ENCODE measurements around the gene ATP2B1. TPM values are rescaled to one million over a fixed set of nuclear protein-coding genes. Genes with fewer than 3 reads are reported as not detected.

Gene ATP2B1
- total RNA-seq, 1 donor from 2014 or later = 36.9 TPM

- DNase-seq (ENCODE audit: low spot score) = no peak
These were observed 46.8 kb downstream of the ATP2B1 start for GRCh38 chr12:89661706-89662330.

- DNase-seq (ENCODE audit: low spot score) = no peak
These were observed 50.9 kb downstream of the ATP2B1 start for GRCh38 chr12:89657739-89658138.

- DNase-seq (ENCODE audit: low spot score) = no peak
These were observed 51.6 kb downstream of the ATP2B1 start for GRCh38 chr12:89657066-89657465.

GRCh38 chr12:89655841-89656240, 52.8 kb downstream of the ATP2B1 start:
- DNase-seq (ENCODE audit: low spot score) = no peak

- DNase-seq (ENCODE audit: low spot score) = no peak
These were observed 57.4 kb downstream of the ATP2B1 start for GRCh38 chr12:89651192-89651591.

GRCh38 chr12:89650239-89650638, 58.4 kb downstream of the ATP2B1 start:
- no peak for DNase-seq (ENCODE audit: low spot score)

- DNase-seq (ENCODE audit: low spot score) = no peak
These were observed 58.8 kb downstream of the ATP2B1 start for GRCh38 chr12:89649820-89650219.

- DNase-seq (ENCODE audit: low spot score) = no peak
These were observed 59.5 kb downstream of the ATP2B1 start for GRCh38 chr12:89649139-89649538.

- DNase-seq (ENCODE audit: low spot score) = no peak
These were observed 60.3 kb downstream of the ATP2B1 start for GRCh38 chr12:89648211-89648930.

- no peak for DNase-seq (ENCODE audit: low spot score)
These were observed 63.2 kb downstream of the ATP2B1 start for GRCh38 chr12:89645434-89645833.

- DNase-seq (ENCODE audit: low spot score) = no peak
These were observed 65.7 kb downstream of the ATP2B1 start for GRCh38 chr12:89642959-89643358.

GRCh38 chr12:89636776-89637160, 71.9 kb downstream of the ATP2B1 start:
- no peak for DNase-seq (ENCODE audit: low spot score)

- no peak for DNase-seq (ENCODE audit: low spot score)
These were observed 72.4 kb downstream of the ATP2B1 start for GRCh38 chr12:89636052-89636775.

- DNase-seq (ENCODE audit: low spot score) = no peak
These were observed 74.1 kb downstream of the ATP2B1 start for GRCh38 chr12:89634508-89634907.

GRCh38 chr12:89632778-89633177, 75.9 kb downstream of the ATP2B1 start:
- DNase-seq (ENCODE audit: low spot score) = no peak

- DNase-seq (ENCODE audit: low spot score) = no peak
These were observed 86.5 kb downstream of the ATP2B1 start for GRCh38 chr12:89622115-89622514.

- DNase-seq (ENCODE audit: low spot score) = no peak
These were observed 87.1 kb downstream of the ATP2B1 start for GRCh38 chr12:89621521-89621920.

- DNase-seq (ENCODE audit: low spot score) = no peak
These were observed 88.9 kb downstream of the ATP2B1 start for GRCh38 chr12:89619764-89620163.

- DNase-seq (ENCODE audit: low spot score) = no peak
These were observed 90.3 kb downstream of the ATP2B1 start for GRCh38 chr12:89618113-89618862.

- DNase-seq (ENCODE audit: low spot score) = no peak
These were observed 98.3 kb downstream of the ATP2B1 start for GRCh38 chr12:89610366-89610765.

- no peak for DNase-seq (ENCODE audit: low spot score)
These were observed 105.0 kb downstream of the ATP2B1 start for GRCh38 chr12:89603678-89604077.

- DNase-seq (ENCODE audit: low spot score) = no peak
These were observed 110.9 kb downstream of the ATP2B1 start for GRCh38 chr12:89597770-89598169.
